ENCODE measurements around the gene CORO2B.
A peak's percentile ranks its signal among the peaks of the same experiment; 100 is the strongest.

CORO2B gene

GRCh38 chr15:68763063-68763462 is 184.3 kb downstream of the CORO2B start:
- no peak for TF ChIP-seq ZC3H10 (CRISPR knock-in tag; IDR thresholded peaks at IDR 0.05)
- TF ChIP-seq ISL1 (CRISPR knock-in tag; IDR thresholded peaks at IDR 0.05), result peak; percentile 37; the same call in 1 of the 2 replicates
- TF ChIP-seq TSHZ2 (CRISPR knock-in tag; IDR thresholded peaks at IDR 0.05), result no peak
- ATAC-seq, result no peak; the same call in 2 of the 3 replicates

GRCh38 chr15:68764090-68764489 is 185.3 kb downstream of the CORO2B start:
- TF ChIP-seq RARB (CRISPR knock-in tag; IDR thresholded peaks at IDR 0.05), result no peak
- TF ChIP-seq ZNF8 (CRISPR knock-in tag; IDR thresholded peaks at IDR 0.05), result no peak
- no peak for TF ChIP-seq CREB5 (CRISPR knock-in tag; IDR thresholded peaks at IDR 0.05; ENCODE audit: low read depth)
- TF ChIP-seq TSHZ2 (CRISPR knock-in tag; IDR thresholded peaks at IDR 0.05), result no peak
- no peak for TF ChIP-seq PPARA (CRISPR knock-in tag; IDR thresholded peaks at IDR 0.05; ENCODE audit: borderline replicate concordance)
- no peak for TF ChIP-seq ZFP3 (CRISPR knock-in tag; IDR thresholded peaks at IDR 0.05)
- TF ChIP-seq ESRRG (CRISPR knock-in tag; IDR thresholded peaks at IDR 0.05), result no peak
- TF ChIP-seq PATZ1 (CRISPR knock-in tag; IDR thresholded peaks at IDR 0.05; ENCODE audit: borderline replicate concordance), result no peak
- no peak for TF ChIP-seq ZNF565 (CRISPR knock-in tag; conservative IDR thresholded peaks at IDR 0.05; ENCODE audit: low read depth)
- no peak for TF ChIP-seq TCF4 (CRISPR knock-in tag; IDR thresholded peaks at IDR 0.05; ENCODE audit: borderline replicate concordance)
- TF ChIP-seq CSDC2 (CRISPR knock-in tag; IDR thresholded peaks at IDR 0.05), result no peak
- no peak for TF ChIP-seq SNAI2 (CRISPR knock-in tag; IDR thresholded peaks at IDR 0.05)
- TF ChIP-seq ZNF70 (CRISPR knock-in tag; IDR thresholded peaks at IDR 0.05), result no peak
- no peak for TF ChIP-seq ARNTL (CRISPR knock-in tag; IDR thresholded peaks at IDR 0.05; ENCODE audit: borderline replicate concordance, low read depth)
- TF ChIP-seq ZFP30 (CRISPR knock-in tag; IDR thresholded peaks at IDR 0.05), result no peak
- TF ChIP-seq ZC3H10 (CRISPR knock-in tag; IDR thresholded peaks at IDR 0.05), result no peak
- no peak for TF ChIP-seq CSRNP3 (CRISPR knock-in tag; IDR thresholded peaks at IDR 0.05)
- no peak for TF ChIP-seq OSR1 (CRISPR knock-in tag; IDR thresholded peaks at IDR 0.05)
- no peak for TF ChIP-seq BACH2 (CRISPR knock-in tag; IDR thresholded peaks at IDR 0.05; ENCODE audit: borderline replicate concordance)
- TF ChIP-seq ISL1 (CRISPR knock-in tag; IDR thresholded peaks at IDR 0.05), result no peak
- no peak for ATAC-seq

Measured in SK-N-SH treated with all-trans-retinoic acid at 6 μM for 48 hours (cell line).